HL-60 (cell line): ENCODE results near the gene CYSRT1.

Source experiments
- DNase-seq, 2 experiments: peaks; one replicate each; pipeline ENCODE4 v3.0.0-alpha.2; 2010 to 2020; ENCODE audit warnings: low read depth in 1 of 2, low spot score in 1 of 2
- H3K27ac ChIP-seq: fragments of 250-450 bp; sonication (Bioruptor Pico); replicated peaks from 2 replicates; pipeline ENCODE4 v1.5.1; 2020; ENCODE audit warnings: mild to moderate bottlenecking, moderate library complexity
- H3K27me3 ChIP-seq: fragments of 250-450 bp; sonication (Bioruptor Pico); 2 replicates; pipeline ENCODE4 v1.5.1; 2021; ENCODE audit warnings: mild to moderate bottlenecking, moderate library complexity; ENCODE audit not compliant: insufficient read depth, poor library complexity, severe bottlenecking
- H3K4me3 ChIP-seq: replicated peaks from 2 replicates; pipeline ENCODE4 v1.5.1; 2011; ENCODE audit warnings: mild to moderate bottlenecking, control low read depth, low read length; ENCODE audit not compliant: insufficient read depth
- GABPA ChIP-seq: IDR thresholded peaks from 2 replicates; pipeline ENCODE4 v1.6.1; 2012; ENCODE audit warnings: low read depth
- POLR2AphosphoS5 ChIP-seq: IDR thresholded peaks from 2 replicates; pipeline ENCODE4 v1.6.1; 2012; ENCODE audit warnings: low read depth
- SPI1 ChIP-seq: IDR thresholded peaks from 2 replicates; pipeline ENCODE4 v1.6.1; 2012; ENCODE audit warnings: low read depth, mild to moderate bottlenecking, borderline replicate concordance
- TF ChIP-seq, protein P1 (sequence below): IDR thresholded peaks from 2 replicates; pipeline ENCODE4 v1.6.1; 2012; ENCODE audit warnings: low read depth; ENCODE audit not compliant: insufficient replicate concordance
- TF ChIP-seq, protein P2 (sequence below): IDR thresholded peaks from one replicate; pipeline ENCODE4 v1.5.1; 2011; ENCODE audit warnings: low read length, control low read depth, inconsistent platforms; ENCODE audit not compliant: insufficient read depth

CYSRT1 gene

DNA sequence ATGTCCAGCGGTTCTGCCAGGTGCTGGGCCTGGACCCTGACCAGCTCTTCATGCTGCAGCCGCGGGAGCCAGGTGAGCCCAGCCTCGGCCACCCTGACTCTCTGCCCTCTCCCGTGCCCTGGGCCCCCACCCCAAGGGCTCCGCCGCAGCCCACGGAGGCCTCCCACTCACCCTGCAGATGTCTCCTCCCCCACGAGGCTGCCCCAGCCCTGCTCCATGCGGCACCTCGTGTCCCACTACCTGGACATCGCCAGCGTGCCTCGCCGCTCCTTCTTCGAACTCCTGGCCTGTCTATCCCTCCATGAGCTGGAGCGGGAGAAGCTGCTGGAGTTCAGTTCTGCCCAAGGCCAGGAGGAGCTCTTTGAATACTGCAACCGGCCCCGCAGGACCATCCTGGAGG is 10.4 kb upstream of the CYSRT1 start:
- TF ChIP-seq, protein P1, sequence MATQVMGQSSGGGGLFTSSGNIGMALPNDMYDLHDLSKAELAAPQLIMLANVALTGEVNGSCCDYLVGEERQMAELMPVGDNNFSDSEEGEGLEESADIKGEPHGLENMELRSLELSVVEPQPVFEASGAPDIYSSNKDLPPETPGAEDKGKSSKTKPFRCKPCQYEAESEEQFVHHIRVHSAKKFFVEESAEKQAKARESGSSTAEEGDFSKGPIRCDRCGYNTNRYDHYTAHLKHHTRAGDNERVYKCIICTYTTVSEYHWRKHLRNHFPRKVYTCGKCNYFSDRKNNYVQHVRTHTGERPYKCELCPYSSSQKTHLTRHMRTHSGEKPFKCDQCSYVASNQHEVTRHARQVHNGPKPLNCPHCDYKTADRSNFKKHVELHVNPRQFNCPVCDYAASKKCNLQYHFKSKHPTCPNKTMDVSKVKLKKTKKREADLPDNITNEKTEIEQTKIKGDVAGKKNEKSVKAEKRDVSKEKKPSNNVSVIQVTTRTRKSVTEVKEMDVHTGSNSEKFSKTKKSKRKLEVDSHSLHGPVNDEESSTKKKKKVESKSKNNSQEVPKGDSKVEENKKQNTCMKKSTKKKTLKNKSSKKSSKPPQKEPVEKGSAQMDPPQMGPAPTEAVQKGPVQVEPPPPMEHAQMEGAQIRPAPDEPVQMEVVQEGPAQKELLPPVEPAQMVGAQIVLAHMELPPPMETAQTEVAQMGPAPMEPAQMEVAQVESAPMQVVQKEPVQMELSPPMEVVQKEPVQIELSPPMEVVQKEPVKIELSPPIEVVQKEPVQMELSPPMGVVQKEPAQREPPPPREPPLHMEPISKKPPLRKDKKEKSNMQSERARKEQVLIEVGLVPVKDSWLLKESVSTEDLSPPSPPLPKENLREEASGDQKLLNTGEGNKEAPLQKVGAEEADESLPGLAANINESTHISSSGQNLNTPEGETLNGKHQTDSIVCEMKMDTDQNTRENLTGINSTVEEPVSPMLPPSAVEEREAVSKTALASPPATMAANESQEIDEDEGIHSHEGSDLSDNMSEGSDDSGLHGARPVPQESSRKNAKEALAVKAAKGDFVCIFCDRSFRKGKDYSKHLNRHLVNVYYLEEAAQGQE, result no peak
- TF ChIP-seq SPI1 (no peak), POLR2AphosphoS5 (0 out of 2 replicates have a peak, but pooled peaks have one; percentile 5)
- H3K27ac ChIP-seq, result no peak overlapping the region
- DNase-seq, result no peak
- no peaks in the 10 kb centered on the region for H3K27me3 ChIP-seq
- H3K4me3 ChIP-seq, result no peak overlapping the region

DNA sequence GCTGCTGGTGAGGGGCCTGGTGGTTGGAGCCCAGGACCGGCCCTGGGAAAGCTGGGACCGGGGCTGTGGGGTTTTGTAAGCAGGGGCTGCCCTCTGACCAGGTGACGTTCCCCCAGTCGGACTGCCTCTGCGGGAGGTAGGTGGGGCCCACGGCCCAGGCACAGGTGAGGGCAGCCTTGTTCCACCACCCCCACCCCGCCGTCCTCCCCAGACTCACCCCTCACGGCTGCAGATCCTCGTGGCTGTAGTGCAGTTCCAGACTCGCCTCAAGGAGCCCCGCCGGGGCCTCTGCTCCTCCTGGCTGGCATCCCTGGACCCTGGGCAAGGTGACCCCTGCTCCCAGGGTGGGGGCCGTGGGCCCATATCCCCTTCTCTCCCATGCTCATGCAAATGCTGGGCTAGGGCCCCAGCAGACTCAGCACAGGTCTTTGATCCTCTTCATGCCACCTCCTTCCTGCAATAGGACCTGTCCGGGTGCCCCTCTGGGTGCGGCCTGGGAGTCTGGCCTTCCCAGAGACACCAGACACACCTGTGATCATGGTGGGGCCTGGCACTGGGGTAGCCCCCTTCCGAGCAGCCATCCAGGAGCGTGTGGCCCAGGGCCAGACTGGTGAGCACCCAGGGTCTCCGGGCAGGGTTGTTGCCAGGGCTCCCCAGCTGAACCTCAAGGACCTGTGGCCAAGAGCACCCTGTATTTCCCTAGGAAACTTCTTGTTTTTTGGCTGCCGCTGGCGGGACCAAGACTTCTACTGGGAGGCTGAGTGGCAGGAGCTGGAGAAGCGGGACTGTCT is 9.6 kb upstream of the CYSRT1 start:
- Histone ChIP-seq H3K4me3 (no peak overlapping the region), H3K27me3 (no peaks in the 10 kb centered on the region), H3K27ac (no peak overlapping the region)
- DNase-seq, result no peak
- TF ChIP-seq, protein P1, result no peak
- no peak for TF ChIP-seq POLR2AphosphoS5
- TF ChIP-seq, protein P2, sequence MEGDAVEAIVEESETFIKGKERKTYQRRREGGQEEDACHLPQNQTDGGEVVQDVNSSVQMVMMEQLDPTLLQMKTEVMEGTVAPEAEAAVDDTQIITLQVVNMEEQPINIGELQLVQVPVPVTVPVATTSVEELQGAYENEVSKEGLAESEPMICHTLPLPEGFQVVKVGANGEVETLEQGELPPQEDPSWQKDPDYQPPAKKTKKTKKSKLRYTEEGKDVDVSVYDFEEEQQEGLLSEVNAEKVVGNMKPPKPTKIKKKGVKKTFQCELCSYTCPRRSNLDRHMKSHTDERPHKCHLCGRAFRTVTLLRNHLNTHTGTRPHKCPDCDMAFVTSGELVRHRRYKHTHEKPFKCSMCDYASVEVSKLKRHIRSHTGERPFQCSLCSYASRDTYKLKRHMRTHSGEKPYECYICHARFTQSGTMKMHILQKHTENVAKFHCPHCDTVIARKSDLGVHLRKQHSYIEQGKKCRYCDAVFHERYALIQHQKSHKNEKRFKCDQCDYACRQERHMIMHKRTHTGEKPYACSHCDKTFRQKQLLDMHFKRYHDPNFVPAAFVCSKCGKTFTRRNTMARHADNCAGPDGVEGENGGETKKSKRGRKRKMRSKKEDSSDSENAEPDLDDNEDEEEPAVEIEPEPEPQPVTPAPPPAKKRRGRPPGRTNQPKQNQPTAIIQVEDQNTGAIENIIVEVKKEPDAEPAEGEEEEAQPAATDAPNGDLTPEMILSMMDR, result no peak
- TF ChIP-seq SPI1, result no peak
- TF ChIP-seq GABPA, result no peak

DNA sequence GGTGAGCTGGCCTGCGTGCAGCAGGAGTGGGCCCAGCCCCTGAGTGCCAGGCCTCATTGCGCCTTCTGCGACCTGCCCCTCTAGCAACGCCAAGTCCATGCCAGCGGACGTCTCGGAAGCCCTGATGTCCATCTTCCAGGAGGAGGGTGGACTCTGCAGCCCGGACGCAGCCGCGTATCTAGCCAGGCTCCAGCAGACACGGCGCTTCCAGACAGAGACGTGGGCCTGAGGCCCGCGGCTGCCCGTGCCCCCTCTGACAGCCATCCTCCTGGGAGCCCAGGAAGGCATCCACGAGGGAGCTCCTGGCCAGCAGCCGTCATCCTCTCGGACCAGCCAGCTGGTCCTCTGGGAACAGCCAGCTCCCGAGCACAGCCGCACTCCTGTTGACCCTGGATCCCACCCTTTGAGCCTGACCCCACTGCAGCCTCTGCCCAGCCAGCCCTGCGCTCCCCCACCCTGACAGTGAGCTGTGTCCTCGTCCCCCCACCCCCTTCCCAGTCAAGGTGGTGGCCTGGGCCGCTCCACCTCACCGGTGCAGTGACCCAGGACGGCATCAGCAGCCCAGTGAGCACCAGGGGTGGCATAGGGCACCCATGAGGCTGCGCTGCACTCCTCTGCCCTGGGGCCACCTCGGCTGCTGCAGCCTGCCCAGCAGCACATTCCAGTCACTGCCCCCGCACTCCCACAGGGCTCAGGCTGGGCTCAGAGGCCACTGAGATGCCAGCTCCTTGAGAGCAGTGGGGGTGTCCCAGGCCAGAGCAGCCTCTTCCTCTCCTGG is 8.6 kb upstream of the CYSRT1 start:
- TF ChIP-seq, protein P2, result no peak
- no peak for TF ChIP-seq SPI1
- TF ChIP-seq POLR2AphosphoS5, result no peak
- TF ChIP-seq, protein P1, result no peak
- no peak for TF ChIP-seq GABPA
- DNase-seq, result no peak
- H3K27ac ChIP-seq, result no peak overlapping the region
- no peaks in the 10 kb centered on the region for H3K27me3 ChIP-seq
- no peak overlapping the region for H3K4me3 ChIP-seq
